Measurements from ENCODE around the gene CDC73. TPM values are rescaled to one million over a fixed set of nuclear protein-coding genes. Genes with fewer than 3 reads are reported as not detected.

The CDC73 gene
- total and polyA plus RNA-seq, 2 experiments from 2014 or later, result 32.4 to 33.9 TPM

GRCh38 chr1:193118194-193118593, 3.6 kb upstream of the CDC73 start:
- H3K9me2 ChIP-seq (replicated peaks; ENCODE audit: insufficient read depth), result no peaks in the 10 kb centered on the region
- no peak overlapping the region for H3K27ac ChIP-seq
- peaks cover 9% of the 10 kb centered on the region for H3K79me2 ChIP-seq
- H3K36me3 ChIP-seq (replicated peaks; ENCODE audit: insufficient read depth, low read depth), result no peaks in the 10 kb centered on the region
- H3K4me1 ChIP-seq (ENCODE audit: insufficient read depth), result peaks cover 30% of the 10 kb centered on the region
- 91% methylated on average over 3 of the region's 3 CpGs for WGBS (ENCODE audit: low lambda C conversion rate, missing lambda C conversion rate)
- H2AFZ ChIP-seq, result no peak overlapping the region
- H3K4me3 ChIP-seq, result no peak overlapping the region
- peaks cover 1% of the 10 kb centered on the region for H4K20me1 ChIP-seq (ENCODE audit: insufficient read depth, poor library complexity, severe bottlenecking)
- H3K27me3 ChIP-seq, result no peaks in the 10 kb centered on the region
- TF ChIP-seq EZH2phosphoT487 (IDR thresholded peaks at IDR 0.05; ENCODE audit: low read depth, severe bottlenecking, unreplicated experiment) (no peak), CTCF (IDR thresholded peaks at IDR 0.05; ENCODE audit: poor library complexity) (no peak), EZH2 (IDR thresholded peaks at IDR 0.05; ENCODE audit: borderline replicate concordance) (no peak)
- no peak for DNase-seq (ENCODE audit: low spot score)
- no peak overlapping the region for H3K4me2 ChIP-seq
- H3K9me3 ChIP-seq (ENCODE audit: low read depth), result no peaks in the 10 kb centered on the region

GRCh38 chr1:193118803-193119730, 2.8 kb upstream of the CDC73 start:
- no peaks in the 10 kb centered on the region for H3K9me2 ChIP-seq (replicated peaks; ENCODE audit: insufficient read depth)
- no peak overlapping the region for H3K4me2 ChIP-seq
- H3K27ac ChIP-seq, result no peak overlapping the region
- H2AFZ ChIP-seq, result no peak overlapping the region
- H4K20me1 ChIP-seq (ENCODE audit: insufficient read depth, poor library complexity, severe bottlenecking), result peaks cover 10% of the 10 kb centered on the region
- H3K36me3 ChIP-seq (replicated peaks; ENCODE audit: insufficient read depth, low read depth), result no peaks in the 10 kb centered on the region
- no peaks in the 10 kb centered on the region for H3K9me3 ChIP-seq (ENCODE audit: low read depth)
- 90% methylated on average over 4 of the region's 4 CpGs for WGBS (ENCODE audit: low lambda C conversion rate, missing lambda C conversion rate)
- DNase-seq (ENCODE audit: low spot score), result no peak
- H3K4me1 ChIP-seq (ENCODE audit: insufficient read depth), result peaks cover 32% of the 10 kb centered on the region
- TF ChIP-seq EZH2 (IDR thresholded peaks at IDR 0.05; ENCODE audit: borderline replicate concordance), result no peak
- H3K79me2 ChIP-seq, result peaks cover 17% of the 10 kb centered on the region
- H3K27me3 ChIP-seq, result no peaks in the 10 kb centered on the region
- no peak overlapping the region for H3K4me3 ChIP-seq

GRCh38 chr1:193120604-193121166, 1.1 kb upstream of the CDC73 start:
- Histone ChIP-seq H2AFZ (peak overlapping the region; percentile 82), H3K27ac (no peak overlapping the region), H3K36me3 (replicated peaks; ENCODE audit: insufficient read depth, low read depth) (no peaks in the 10 kb centered on the region), H3K4me1 (ENCODE audit: insufficient read depth) (peaks cover 23% of the 10 kb centered on the region), H3K9me2 (replicated peaks; ENCODE audit: insufficient read depth) (no peaks in the 10 kb centered on the region), H4K20me1 (ENCODE audit: insufficient read depth, poor library complexity, severe bottlenecking) (peaks cover 17% of the 10 kb centered on the region), H3K79me2 (peaks cover 34% of the 10 kb centered on the region), H3K4me2 (peak overlapping the region; percentile 78), H3K9me3 (ENCODE audit: low read depth) (no peaks in the 10 kb centered on the region), H3K27me3 (no peaks in the 10 kb centered on the region), H3K4me3 (no peak overlapping the region)
- 95% methylated on average over 6 of the region's 6 CpGs for WGBS (ENCODE audit: low lambda C conversion rate, missing lambda C conversion rate)
- DNase-seq (ENCODE audit: low spot score), result no peak
- TF ChIP-seq EZH2 (IDR thresholded peaks at IDR 0.05; ENCODE audit: borderline replicate concordance), result no peak
- no peak for TF ChIP-seq EZH2phosphoT487 (IDR thresholded peaks at IDR 0.05; ENCODE audit: low read depth, severe bottlenecking, unreplicated experiment)
- no peak for TF ChIP-seq CTCF (IDR thresholded peaks at IDR 0.05; ENCODE audit: poor library complexity)

- peak overlapping the region; percentile 77 for H3K4me2 ChIP-seq
- peaks cover 63% of the 10 kb centered on the region for H3K79me2 ChIP-seq
- H4K20me1 ChIP-seq (ENCODE audit: insufficient read depth, poor library complexity, severe bottlenecking), result peaks cover 30% of the 10 kb centered on the region
- H2AFZ ChIP-seq, result no peak overlapping the region
- peaks cover 16% of the 10 kb centered on the region for H3K4me1 ChIP-seq (ENCODE audit: insufficient read depth)
- no peak for DNase-seq (ENCODE audit: low spot score)
- H3K4me3 ChIP-seq, result no peak overlapping the region
- no peaks in the 10 kb centered on the region for H3K36me3 ChIP-seq (replicated peaks; ENCODE audit: insufficient read depth, low read depth)
- no peaks in the 10 kb centered on the region for H3K27me3 ChIP-seq
- TF ChIP-seq CTCF (IDR thresholded peaks at IDR 0.05; ENCODE audit: poor library complexity) (no peak), EZH2 (IDR thresholded peaks at IDR 0.05; ENCODE audit: borderline replicate concordance) (no peak), EZH2phosphoT487 (IDR thresholded peaks at IDR 0.05; ENCODE audit: low read depth, severe bottlenecking, unreplicated experiment) (no peak)
- H3K27ac ChIP-seq, result no peak overlapping the region
- no peaks in the 10 kb centered on the region for H3K9me2 ChIP-seq (replicated peaks; ENCODE audit: insufficient read depth)
- H3K9me3 ChIP-seq (ENCODE audit: low read depth), result no peaks in the 10 kb centered on the region
These were observed 1.9 kb downstream of the CDC73 start for GRCh38 chr1:193123751-193124150.

Data from hepatocyte (in vitro differentiated cells).